ENCODE results near the gene FBXO2.

FBXO2 gene

DNA sequence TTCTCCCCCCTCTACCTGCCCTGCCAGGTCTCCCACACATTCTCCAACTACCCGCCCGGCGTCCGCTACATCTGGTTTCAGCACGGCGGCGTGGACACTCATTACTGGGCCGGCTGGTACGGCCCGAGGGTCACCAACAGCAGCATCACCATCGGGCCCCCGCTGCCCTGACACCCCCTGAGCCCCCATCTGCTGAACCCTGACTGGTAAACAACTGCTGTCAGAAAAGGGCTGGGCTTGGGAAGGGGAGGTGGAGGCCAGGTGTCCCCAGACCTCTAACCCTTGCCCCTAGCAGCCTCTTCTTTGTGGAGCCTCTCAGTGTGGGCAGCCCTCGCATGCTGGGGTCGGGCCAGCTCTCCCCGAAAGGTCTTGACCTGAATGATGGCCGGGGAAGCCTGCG, 6.9 kb upstream of the FBXO2 start:
- no peak overlapping the region for H3K4me3 ChIP-seq (ENCODE audit: low read depth, low read length)
- DNase-seq (ENCODE audit: low read depth) = no peak
- TF ChIP-seq CTCF (IDR thresholded peaks at IDR 0.05; ENCODE audit: low read depth, low read length, missing control alignments) = no peak

DNA sequence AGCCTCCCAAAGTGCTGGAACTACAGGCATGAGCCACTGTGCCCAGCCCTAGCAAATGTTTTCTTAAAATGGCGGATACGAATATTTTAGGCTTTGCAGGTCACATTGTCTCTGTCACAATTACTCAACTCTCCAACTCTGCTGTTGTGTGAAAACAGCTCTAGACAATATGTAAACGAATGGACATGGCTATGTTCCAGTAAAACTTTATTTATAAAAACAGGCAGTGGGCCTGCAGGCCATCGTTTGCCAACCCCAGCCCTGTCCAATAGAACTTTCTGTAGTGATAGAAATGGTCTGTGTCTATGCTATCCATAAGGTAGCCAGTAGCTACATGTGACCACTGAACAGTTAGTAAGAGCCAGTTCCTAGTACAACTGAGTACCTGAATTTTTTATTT, 5.5 kb upstream of the FBXO2 start:
- no peak overlapping the region for H3K4me3 ChIP-seq (ENCODE audit: low read depth, low read length)
- no peak for DNase-seq (ENCODE audit: low read depth)
- no peak for TF ChIP-seq CTCF (IDR thresholded peaks at IDR 0.05; ENCODE audit: low read depth, low read length, missing control alignments)

DNA sequence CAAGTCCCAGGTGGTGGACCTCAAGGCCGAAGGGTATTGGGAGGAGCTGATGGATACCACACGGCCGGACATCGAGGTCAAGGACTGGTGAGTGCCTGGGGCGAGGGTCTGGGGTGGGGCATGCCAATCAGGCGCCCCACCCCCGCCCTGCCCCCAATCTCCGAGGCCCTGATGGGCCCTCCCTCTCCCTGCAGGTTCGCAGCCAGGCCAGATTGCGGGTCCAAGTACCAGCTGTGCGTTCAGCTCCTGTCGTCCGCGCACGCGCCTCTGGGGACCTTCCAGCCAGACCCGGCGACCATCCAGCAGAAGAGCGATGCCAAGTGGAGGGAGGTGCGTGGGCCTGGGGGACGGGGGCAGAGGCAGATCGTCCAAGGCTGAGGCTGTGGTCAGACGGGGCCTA, 4.3 kb upstream of the FBXO2 start:
- DNase-seq (ENCODE audit: low read depth) = no peak
- TF ChIP-seq CTCF (IDR thresholded peaks at IDR 0.05; ENCODE audit: low read depth, low read length, missing control alignments) = no peak
- H3K4me3 ChIP-seq (ENCODE audit: low read depth, low read length) = no peak overlapping the region

DNA sequence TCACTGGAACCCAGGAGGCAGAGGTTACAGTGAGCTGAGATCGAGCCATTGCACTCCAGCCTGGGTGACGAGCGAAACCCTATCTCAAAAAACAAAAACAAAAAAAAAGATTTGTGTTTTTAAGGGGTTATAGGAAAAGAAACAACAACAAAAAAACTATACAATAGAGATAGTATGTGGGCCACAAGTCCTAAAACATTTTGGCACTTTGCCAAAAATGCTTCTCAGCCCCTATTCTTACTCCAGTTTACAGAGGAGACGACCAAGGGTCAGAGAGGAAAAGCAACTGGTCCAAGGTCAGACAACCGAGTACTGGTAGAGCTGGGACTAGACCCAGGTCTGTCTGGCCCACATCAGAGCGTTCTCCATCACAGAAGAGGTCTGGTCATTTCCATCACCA, 3.4 kb upstream of the FBXO2 start:
- H3K4me3 ChIP-seq (ENCODE audit: low read depth, low read length) = no peak overlapping the region
- no peak for TF ChIP-seq CTCF (IDR thresholded peaks at IDR 0.05; ENCODE audit: low read depth, low read length, missing control alignments)
- no peak for DNase-seq (ENCODE audit: low read depth)

- no peak for DNase-seq (ENCODE audit: low read depth)
- peak overlapping the region; percentile 61 for H3K4me3 ChIP-seq (ENCODE audit: low read depth, low read length)
- no peak for TF ChIP-seq CTCF (IDR thresholded peaks at IDR 0.05; ENCODE audit: low read depth, low read length, missing control alignments)
Observed at GRCh38 chr1:11654939-11655808, 945 bp upstream of the FBXO2 start.

DNA sequence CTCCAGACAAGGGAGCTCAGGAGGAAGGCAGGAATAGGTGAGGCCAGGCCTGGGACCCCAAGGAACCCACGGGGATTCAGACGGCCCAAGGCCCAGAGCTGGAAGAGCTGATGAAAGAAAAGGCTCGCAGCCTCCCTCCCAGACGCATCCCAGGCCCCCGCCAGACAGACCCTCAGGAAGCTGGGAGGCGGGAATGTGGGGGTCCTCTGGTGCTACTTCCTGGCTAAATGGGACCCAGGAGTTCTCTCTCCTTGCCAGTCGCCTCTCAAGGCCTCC, 430 bp downstream of the FBXO2 start:
- no peak for TF ChIP-seq CTCF (IDR thresholded peaks at IDR 0.05; ENCODE audit: low read depth, low read length, missing control alignments)
- H3K4me3 ChIP-seq (ENCODE audit: low read depth, low read length) = no peak overlapping the region
- DNase-seq (ENCODE audit: low read depth) = no peak
